ENCODE results near the gene ASB16.

Gene ASB16

DNA sequence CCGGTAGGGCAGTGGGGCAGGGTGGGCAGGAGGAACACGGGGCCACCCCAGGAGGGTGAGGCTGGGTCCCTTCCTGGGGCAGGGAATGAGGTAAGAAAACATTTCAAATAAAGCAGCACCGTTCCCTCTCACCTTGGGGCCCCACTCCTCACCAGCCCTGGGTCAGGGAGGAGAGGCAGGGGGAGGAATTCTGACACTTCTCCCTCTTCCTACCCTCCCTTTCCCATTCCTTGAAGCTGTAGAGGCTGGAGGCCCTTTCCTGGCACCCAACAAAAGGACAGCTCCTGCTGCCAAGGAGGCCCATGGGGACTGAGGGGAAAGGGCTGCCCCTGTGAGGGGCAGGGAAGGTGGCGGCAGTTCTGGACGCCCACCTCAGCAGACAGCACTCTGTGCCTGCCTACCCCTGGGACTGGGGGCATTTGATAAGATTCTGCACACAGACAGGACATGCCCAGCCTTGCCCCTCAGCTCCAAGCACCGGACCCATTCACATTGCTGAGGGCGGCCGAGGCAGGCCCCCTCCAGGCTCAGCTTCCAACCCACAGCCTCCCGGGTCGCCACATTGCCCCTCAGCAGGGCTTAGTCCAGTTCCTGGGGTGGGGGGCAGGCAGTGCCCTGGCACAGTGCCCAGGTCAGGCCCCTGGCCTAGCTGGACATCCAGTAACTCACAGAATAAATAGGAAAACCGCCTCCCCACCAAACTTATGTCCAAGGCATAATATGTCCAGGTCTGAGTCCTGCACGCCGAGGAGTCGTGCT is 23.0 kb downstream of the ASB16 start:
- peak overlapping the region; percentile 54 for H3K9ac ChIP-seq (ENCODE audit: low read length)
- peaks cover 35% of the 10 kb centered on the region for H3K4me1 ChIP-seq (ENCODE audit: control insufficient read depth, insufficient read depth, low read length)
- H3K36me3 ChIP-seq (ENCODE audit: control insufficient read depth, insufficient read depth, low read length, severe bottlenecking), result peaks cover 69% of the 10 kb centered on the region
- no peaks in the 10 kb centered on the region for H3K27me3 ChIP-seq (replicated peaks; ENCODE audit: control insufficient read depth, insufficient read depth, low read length)
- no peak overlapping the region for H3K4me3 ChIP-seq (ENCODE audit: low read length)
- no peaks in the 10 kb centered on the region for H3K9me3 ChIP-seq (ENCODE audit: control insufficient read depth, low read length)
- DNase-seq (ENCODE audit: low read depth), result no peak

GRCh38 chr17:44197107-44197506 is 26.6 kb downstream of the ASB16 start:
- DNase-seq (ENCODE audit: low read depth), result no peak
- Histone ChIP-seq H3K9me3 (ENCODE audit: control insufficient read depth, low read length) (no peaks in the 10 kb centered on the region), H3K4me3 (ENCODE audit: low read length) (peak overlapping the region; percentile 90), H3K27me3 (replicated peaks; ENCODE audit: control insufficient read depth, insufficient read depth, low read length) (no peaks in the 10 kb centered on the region), H3K9ac (ENCODE audit: low read length) (peak overlapping the region; percentile 98), H3K36me3 (ENCODE audit: control insufficient read depth, insufficient read depth, low read length, severe bottlenecking) (peaks cover 48% of the 10 kb centered on the region), H3K4me1 (ENCODE audit: control insufficient read depth, insufficient read depth, low read length) (peaks cover 37% of the 10 kb centered on the region)

GRCh38 chr17:44197980-44198720 is 27.6 kb downstream of the ASB16 start:
- Histone ChIP-seq H3K9me3 (ENCODE audit: control insufficient read depth, low read length) (no peaks in the 10 kb centered on the region), H3K27me3 (replicated peaks; ENCODE audit: control insufficient read depth, insufficient read depth, low read length) (no peaks in the 10 kb centered on the region), H3K4me3 (ENCODE audit: low read length) (peak overlapping the region; percentile 90), H3K36me3 (ENCODE audit: control insufficient read depth, insufficient read depth, low read length, severe bottlenecking) (peaks cover 41% of the 10 kb centered on the region), H3K9ac (ENCODE audit: low read length) (peak overlapping the region; percentile 98), H3K4me1 (ENCODE audit: control insufficient read depth, insufficient read depth, low read length) (peaks cover 35% of the 10 kb centered on the region)
- peak; percentile 68 for DNase-seq (ENCODE audit: low read depth)

- peaks cover 33% of the 10 kb centered on the region for H3K36me3 ChIP-seq (ENCODE audit: control insufficient read depth, insufficient read depth, low read length, severe bottlenecking)
- H3K4me1 ChIP-seq (ENCODE audit: control insufficient read depth, insufficient read depth, low read length), result peaks cover 35% of the 10 kb centered on the region
- no peaks in the 10 kb centered on the region for H3K9me3 ChIP-seq (ENCODE audit: control insufficient read depth, low read length)
- H3K9ac ChIP-seq (ENCODE audit: low read length), result peak overlapping the region; percentile 98
- no peaks in the 10 kb centered on the region for H3K27me3 ChIP-seq (replicated peaks; ENCODE audit: control insufficient read depth, insufficient read depth, low read length)
- peak overlapping the region; percentile 90 for H3K4me3 ChIP-seq (ENCODE audit: low read length)
- peak; percentile 82 for DNase-seq (ENCODE audit: low read depth)
Observed at GRCh38 chr17:44198721-44199552, 28.4 kb downstream of the ASB16 start.

GRCh38 chr17:44199553-44200477 is 29.3 kb downstream of the ASB16 start, which contains the start of gene ATXN7L3:
Gene ATXN7L3, minus strand, starts transcription at chr17:44199884. Its CDS starts 1,814 bp downstream, at chr17:44198070.
- peak within 1 kb of the TSS; percentile 90 for H3K4me3 ChIP-seq (ENCODE audit: low read length)
- H3K36me3 ChIP-seq (ENCODE audit: control insufficient read depth, insufficient read depth, low read length, severe bottlenecking), result peaks cover 25% of the 10 kb centered on the region
- peak within 1 kb of the TSS; percentile 98 for H3K9ac ChIP-seq (ENCODE audit: low read length)
- no peaks in the 10 kb centered on the region for H3K9me3 ChIP-seq (ENCODE audit: control insufficient read depth, low read length)
- no peaks in the 10 kb centered on the region for H3K27me3 ChIP-seq (replicated peaks; ENCODE audit: control insufficient read depth, insufficient read depth, low read length)
- peak; percentile 100 for DNase-seq (ENCODE audit: low read depth)
- peaks cover 42% of the 10 kb centered on the region for H3K4me1 ChIP-seq (ENCODE audit: control insufficient read depth, insufficient read depth, low read length)

DNA sequence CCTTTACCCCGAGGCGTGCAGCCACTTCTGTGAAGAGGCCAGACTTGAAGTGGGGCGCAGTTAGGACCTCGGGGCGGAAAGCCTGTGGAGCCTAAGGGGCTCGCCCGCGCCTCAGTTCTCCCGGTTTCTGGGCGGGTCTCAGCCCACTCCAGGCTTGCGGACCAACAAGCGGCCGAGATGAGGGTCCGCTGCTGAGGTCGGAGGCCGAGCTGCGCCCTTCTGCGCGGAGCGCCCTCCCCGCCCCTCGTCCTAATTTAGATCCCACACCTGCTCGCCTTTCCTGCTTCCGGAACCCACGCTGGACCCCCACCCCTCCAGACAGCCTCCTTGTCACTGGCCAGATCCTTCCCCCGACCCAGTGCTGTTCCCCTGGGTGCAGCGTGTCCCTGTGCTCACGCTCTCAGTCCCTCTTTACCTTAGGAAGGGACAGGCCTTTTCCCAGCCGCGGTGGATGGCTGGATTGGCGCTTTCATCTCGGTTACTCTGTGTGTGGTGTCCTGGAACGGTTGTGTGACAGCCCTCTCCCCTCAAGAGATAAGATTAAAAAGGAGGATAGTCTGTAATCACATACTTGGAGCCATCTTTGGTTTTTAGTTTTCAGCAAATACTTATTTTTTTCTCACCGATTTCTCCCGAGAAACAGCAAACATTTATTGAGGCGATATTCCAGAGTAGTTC is 30.1 kb downstream of the ASB16 start:
- Histone ChIP-seq H3K9me3 (ENCODE audit: control insufficient read depth, low read length) (no peaks in the 10 kb centered on the region), H3K4me1 (ENCODE audit: control insufficient read depth, insufficient read depth, low read length) (peaks cover 42% of the 10 kb centered on the region)
- DNase-seq (ENCODE audit: low read depth), result peak; percentile 38

GRCh38 chr17:44202756-44203155 is 32.3 kb downstream of the ASB16 start:
- Histone ChIP-seq H3K9me3 (ENCODE audit: control insufficient read depth, low read length) (no peaks in the 10 kb centered on the region), H3K4me3 (ENCODE audit: low read length) (no peak overlapping the region), H3K9ac (ENCODE audit: low read length) (peak overlapping the region; percentile 55), H3K36me3 (ENCODE audit: control insufficient read depth, insufficient read depth, low read length, severe bottlenecking) (peaks cover 13% of the 10 kb centered on the region), H3K27me3 (replicated peaks; ENCODE audit: control insufficient read depth, insufficient read depth, low read length) (no peaks in the 10 kb centered on the region), H3K4me1 (ENCODE audit: control insufficient read depth, insufficient read depth, low read length) (peaks cover 33% of the 10 kb centered on the region)
- DNase-seq (ENCODE audit: low read depth), result no peak

More for the DNA sequence above, 30.1 kb downstream of the ASB16 start:
- Histone ChIP-seq H3K36me3 (ENCODE audit: control insufficient read depth, insufficient read depth, low read length, severe bottlenecking) (peaks cover 17% of the 10 kb centered on the region), H3K9ac (ENCODE audit: low read length) (peak overlapping the region; percentile 97), H3K4me3 (ENCODE audit: low read length) (peak overlapping the region; percentile 87), H3K27me3 (replicated peaks; ENCODE audit: control insufficient read depth, insufficient read depth, low read length) (no peaks in the 10 kb centered on the region)

GRCh38 chr17:44203731-44204440 is 33.4 kb downstream of the ASB16 start:
- H3K4me1 ChIP-seq (ENCODE audit: control insufficient read depth, insufficient read depth, low read length), result peaks cover 31% of the 10 kb centered on the region
- no peak overlapping the region for H3K4me3 ChIP-seq (ENCODE audit: low read length)
- no peaks in the 10 kb centered on the region for H3K27me3 ChIP-seq (replicated peaks; ENCODE audit: control insufficient read depth, insufficient read depth, low read length)
- H3K9ac ChIP-seq (ENCODE audit: low read length), result no peak overlapping the region
- H3K36me3 ChIP-seq (ENCODE audit: control insufficient read depth, insufficient read depth, low read length, severe bottlenecking), result peaks cover 22% of the 10 kb centered on the region
- peak; percentile 89 for DNase-seq (ENCODE audit: low read depth)
- H3K9me3 ChIP-seq (ENCODE audit: control insufficient read depth, low read length), result no peaks in the 10 kb centered on the region

- Histone ChIP-seq H3K36me3 (ENCODE audit: control insufficient read depth, insufficient read depth, low read length, severe bottlenecking) (peaks cover 27% of the 10 kb centered on the region), H3K27me3 (replicated peaks; ENCODE audit: control insufficient read depth, insufficient read depth, low read length) (no peaks in the 10 kb centered on the region), H3K4me1 (ENCODE audit: control insufficient read depth, insufficient read depth, low read length) (peaks cover 31% of the 10 kb centered on the region), H3K9ac (ENCODE audit: low read length) (no peak overlapping the region), H3K4me3 (ENCODE audit: low read length) (no peak overlapping the region), H3K9me3 (ENCODE audit: control insufficient read depth, low read length) (no peaks in the 10 kb centered on the region)
- peak; percentile 48 for DNase-seq (ENCODE audit: low read depth)
Observed at GRCh38 chr17:44204441-44204882, 34.0 kb downstream of the ASB16 start.

Data from adipocyte (in vitro differentiated cells).